NK-92 (cell line): ENCODE data around the gene ST7L.

Experiments used
- DNase-seq: peaks from one replicate; lab custom pipeline; 2025; ENCODE audit not compliant: unreplicated experiment; lab: John Stamatoyannopoulos, UW

ST7L gene

DNA sequence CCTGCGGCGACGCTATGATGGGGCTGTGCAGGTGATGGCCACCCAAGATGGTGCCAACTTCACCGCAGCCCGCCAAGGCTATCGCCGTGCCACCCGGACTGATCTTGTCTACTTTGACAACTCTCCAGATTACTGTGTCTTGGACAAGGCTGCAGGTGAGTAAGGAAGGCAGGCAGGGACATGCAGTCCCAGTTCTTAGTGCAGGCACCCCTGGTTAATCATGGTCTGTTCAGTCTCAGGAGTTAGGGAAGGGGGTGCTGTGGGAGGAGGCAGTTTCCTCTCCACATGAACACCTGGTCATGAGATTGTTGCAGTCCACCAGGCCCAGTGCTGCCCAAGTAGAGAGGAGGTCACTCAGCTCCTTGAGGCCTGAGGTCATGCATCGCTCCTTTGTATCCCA, 101.7 kb downstream of the ST7L start:
- no peak for DNase-seq

- DNase-seq: no peak
These were observed 102.8 kb downstream of the ST7L start for GRCh38 chr1:112516141-112516540.

GRCh38 chr1:112515311-112516009, 103.5 kb downstream of the ST7L start:
- no peak for DNase-seq

- no peak for DNase-seq
These were observed 104.0 kb downstream of the ST7L start for GRCh38 chr1:112514901-112515300.

DNA sequence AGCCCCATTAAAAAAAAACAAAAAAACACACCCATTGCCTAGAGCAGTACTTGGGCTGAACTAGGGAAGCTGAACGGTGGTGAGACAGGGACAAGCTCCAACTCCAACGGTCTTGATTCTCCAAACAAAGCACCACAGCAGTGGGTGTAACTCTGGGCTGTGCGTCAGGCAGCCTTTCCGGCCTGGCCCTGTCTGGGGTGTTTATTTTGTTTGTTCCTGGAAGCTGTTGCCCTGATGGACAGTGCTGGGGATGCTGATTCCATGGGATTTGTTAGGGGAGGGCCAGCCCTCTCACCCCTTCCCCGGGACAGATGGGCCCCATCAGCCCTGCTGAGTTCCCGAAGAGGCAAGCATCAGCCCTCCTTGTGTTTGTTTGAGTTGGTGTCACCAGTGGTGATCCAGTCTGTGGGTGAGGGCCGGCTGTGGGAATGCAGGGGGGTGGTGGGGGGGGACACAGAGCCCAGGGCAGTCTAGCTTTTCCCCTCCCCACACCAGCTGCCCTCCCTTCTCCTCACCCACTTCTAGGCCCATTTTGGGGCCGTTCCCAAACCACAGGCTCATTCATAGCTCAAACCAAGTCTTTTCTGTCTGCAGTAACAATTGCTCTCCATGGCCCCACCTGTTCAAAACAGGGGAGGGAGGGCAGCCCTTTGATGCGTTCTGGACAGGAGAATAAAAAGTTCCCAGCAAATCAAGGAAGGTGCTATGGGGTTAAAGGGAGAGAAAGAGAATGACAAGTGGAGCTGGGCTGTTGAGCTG, 105.7 kb downstream of the ST7L start:
- DNase-seq: no peak

- DNase-seq: no peak
These were observed 107.0 kb downstream of the ST7L start for GRCh38 chr1:112511897-112512296.

GRCh38 chr1:112510340-112510739, 108.6 kb downstream of the ST7L start:
- no peak for DNase-seq

GRCh38 chr1:112509660-112510178, 109.2 kb downstream of the ST7L start:
- DNase-seq: no peak

- no peak for DNase-seq
These were observed 109.8 kb downstream of the ST7L start for GRCh38 chr1:112509005-112509659.

DNA sequence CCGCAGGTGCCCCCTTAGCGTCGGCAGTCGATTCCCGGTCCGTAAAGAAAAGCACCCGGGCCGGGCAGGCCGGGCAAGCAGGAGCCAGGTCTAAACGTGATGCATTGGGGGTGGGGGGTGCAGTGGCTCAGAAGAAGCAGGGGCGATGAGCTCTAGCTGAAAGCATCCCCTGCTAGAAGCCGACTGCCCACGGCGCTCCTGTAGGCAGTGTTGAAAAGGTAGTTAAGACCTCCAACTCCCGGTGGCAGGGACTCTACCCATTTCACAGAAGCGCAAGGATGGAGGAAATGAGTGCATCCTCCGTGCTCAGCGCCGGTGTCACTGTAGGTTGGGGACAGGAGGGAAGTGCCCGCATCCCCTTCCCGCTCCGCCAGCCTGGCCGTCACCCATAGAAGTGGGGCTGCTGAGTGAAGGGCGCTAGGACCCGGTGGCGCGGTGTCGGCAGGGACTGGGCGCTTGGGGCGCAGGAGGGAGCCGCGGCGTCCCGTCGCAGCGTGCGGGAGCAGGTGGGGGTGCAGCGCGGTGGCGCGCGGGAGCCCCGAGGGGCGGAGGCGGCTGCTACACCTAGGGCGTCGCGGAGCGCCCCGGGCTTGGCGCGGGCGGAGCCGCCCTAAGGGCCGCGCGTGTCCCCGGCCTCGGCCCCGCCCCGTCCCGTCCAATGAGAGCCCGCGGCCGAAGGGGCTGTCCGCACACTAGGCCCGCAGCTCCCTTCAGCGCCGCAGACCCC, 110.5 kb downstream of the ST7L start, which contains the start of gene WNT2B:
WNT2B (plus strand) TSS at position 688 of the 727 bp plus-strand sequence. CDS start 298 bp downstream, outside the sequence.
- no peak for DNase-seq

DNA sequence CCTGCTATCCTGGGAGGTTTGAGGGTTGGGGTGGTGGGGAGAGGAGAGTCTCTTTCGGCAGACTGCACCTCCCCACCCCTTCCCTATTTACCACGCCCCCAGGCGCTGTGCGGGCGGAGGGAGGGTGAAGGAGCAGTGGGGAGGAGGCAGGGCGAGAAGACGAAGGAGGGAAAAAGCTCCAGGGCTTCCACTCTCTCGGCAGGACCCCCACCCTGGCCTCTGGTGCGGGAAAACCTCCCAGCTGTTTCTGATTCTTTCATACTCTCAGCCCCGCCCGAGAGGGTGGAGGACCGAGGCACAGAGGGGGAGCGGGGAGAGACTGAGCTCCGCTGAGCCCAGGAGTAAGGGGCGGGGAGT, 111.0 kb downstream of the ST7L start:
- DNase-seq: no peak

DNA sequence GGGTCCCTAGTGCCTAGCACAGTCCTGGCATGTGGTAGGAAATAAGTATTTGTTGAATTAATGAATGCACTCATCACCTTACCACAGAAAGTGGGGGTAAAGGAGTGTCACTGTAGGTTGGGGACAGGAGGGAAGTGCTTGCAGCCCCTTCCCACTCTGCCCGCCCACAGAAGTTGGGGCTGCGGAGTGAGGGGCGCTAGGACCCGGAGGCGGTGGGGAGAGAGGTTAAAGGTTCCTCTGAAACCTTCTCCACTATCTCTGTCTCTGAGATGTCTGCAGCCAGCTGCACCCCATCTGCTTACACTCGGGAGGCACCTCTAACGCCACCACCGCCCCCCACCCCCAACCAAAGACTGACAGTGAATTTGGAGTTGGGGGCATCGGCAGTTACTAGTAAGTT, 111.6 kb downstream of the ST7L start:
- DNase-seq: no peak

DNA sequence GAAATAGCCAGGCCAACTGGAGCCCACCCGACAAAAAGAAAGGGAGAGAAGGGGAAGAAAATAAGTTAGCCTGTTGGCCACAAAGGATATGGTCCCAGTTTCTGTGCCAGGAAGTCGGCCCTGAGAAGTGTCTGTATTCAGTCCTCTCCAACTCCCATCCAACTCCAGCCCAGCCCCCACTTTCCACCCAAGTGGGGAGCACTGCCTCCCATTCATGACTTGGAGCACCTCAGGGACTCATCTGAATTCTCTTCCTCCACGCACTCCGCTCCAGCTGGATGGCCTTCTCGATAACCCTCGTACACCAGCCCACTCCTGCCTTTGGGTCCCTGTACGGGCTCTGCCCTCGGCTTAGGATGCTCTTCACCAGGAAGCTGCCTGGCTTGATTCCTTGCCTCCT, 112.2 kb downstream of the ST7L start:
- no peak for DNase-seq

- DNase-seq: no peak
These were observed 112.6 kb downstream of the ST7L start for GRCh38 chr1:112506306-112506705.

GRCh38 chr1:112505878-112506277, 113.1 kb downstream of the ST7L start:
- no peak for DNase-seq

DNA sequence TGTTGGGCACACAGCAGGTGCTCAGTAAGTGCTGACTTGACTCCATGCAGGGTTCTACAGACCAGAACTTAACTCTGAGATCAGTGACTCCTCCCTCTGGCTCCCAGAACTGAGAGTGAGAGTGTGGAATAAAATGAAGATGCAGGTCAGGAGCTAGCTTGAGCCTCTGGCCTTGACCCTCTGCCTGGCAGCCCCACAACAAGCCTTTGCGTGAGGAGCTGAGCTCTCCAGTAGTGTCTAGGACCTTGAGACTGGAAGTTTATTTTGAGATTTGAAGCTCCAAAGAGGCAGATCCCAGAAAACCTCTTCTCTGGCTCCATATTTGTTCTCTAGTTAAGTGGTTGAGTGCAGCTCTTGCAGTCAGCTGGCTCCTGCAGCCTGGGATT, 113.5 kb downstream of the ST7L start:
- no peak for DNase-seq

DNA sequence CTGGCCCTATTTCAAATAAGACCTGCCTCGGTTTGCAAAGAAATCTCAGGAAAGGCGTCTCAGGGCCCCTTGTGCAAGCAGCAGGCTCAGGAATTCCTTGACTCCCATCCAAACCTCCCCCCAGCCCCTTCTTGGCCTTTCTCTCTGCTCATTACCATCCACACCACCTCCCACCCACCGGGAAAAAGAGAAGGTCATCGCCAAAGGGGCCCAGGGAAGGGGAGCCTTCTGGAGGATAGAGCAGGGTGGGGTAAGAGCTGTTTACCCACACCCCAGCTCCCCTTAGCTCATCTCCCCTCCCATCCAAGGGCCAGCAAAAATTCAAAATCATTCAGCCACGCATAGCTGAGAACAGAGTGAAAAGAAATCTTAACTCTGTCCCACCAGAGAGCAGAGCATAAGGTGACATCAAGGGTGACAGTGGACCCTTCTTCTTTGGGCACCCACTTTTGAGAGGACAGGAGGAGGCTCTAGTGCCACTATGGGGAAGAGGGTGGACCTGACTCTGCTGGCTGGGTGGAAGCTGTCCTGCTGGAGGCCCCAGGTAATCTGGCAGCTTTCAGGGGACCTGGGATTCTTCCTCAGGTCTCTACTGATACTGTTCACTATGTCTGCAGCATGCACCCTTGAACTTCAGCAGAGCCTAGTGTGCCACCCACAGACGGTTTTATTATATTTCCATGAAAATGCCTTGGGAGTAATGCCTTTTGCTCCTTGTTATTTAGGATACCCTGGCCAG, 114.1 kb downstream of the ST7L start:
- DNase-seq: no peak

DNA sequence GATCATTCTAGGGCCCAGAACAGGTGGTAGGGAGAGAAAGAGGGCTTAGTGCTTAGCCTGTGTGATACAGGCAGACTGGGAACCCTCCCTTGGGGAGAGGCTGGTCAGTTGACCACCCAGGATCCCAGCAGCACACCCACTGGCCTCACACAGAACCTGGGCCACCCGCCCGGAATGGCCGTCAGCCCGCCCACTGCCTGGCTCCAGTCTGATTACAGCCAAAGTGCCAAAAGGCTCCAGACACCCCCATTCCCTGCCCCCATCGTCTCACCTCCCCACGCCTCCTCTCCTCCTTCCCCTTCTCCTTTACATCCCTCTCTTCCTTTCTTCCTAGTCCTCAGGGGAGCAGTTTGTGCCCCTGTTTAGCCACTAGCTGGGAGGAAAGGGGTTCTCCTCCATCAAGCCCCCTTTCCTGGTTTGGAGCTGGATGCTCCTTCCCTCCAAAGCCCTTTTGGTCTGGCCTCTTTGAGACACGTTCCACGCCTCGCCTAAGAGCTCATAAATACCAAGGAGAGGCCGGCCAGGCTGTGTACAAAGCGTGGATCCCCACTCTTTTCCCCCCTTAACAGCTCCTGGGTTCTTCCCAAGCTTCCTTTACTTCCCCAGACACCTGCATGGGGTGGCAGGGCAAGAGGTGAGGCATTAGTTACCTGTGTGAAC, 114.8 kb downstream of the ST7L start:
- no peak for DNase-seq

DNA sequence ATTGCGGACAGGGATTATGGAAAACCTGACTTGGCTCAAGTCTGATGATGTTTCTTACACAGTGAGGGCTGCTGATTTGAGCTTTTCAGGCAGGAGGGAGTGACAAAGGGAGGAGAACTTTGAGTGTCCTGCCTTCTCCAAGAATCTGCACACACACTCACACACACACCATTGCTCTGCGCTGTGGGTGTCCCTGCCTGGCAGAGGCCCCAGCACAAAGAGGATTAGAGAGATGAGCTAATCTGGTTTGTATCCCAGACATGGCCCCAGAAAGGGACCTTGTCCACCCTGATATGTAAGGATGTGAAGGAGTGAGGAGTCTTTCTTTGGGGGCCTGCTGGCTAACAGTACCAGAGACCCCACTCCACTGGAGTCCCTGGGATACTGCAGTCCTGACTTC, 116.1 kb downstream of the ST7L start:
- no peak for DNase-seq
